Upper lobe of left lung (tissue), 6 donors: ENCODE measurements around the gene ZNF333. TPM values are rescaled to one million over a fixed set of nuclear protein-coding genes. Genes with fewer than 3 reads are reported as not detected.
A peak's percentile ranks its signal among the peaks of the same experiment; 100 is the strongest.
"Not testable (repeated sequence)": the region's sequence is repeated elsewhere in the genome, so short reads cannot be mapped to it uniquely, and the experiment has no call there.

Experiments used
- ATAC-seq, 2 donors: fragments of 200-7000 bp; cut with Tn5 transposase; one replicate each; pipeline ENCODE4 v1.9.1; 2022; ENCODE audit warnings: mild to moderate bottlenecking in 2 of 2, moderate library complexity in 2 of 2; ENCODE audit not compliant: low FRiP score in 2 of 2
- DNase-seq, 2 donors: peaks; one replicate each; pipeline ENCODE4 v3.0.0-alpha.2; 2019 to 2020
- H3K27ac ChIP-seq, 4 donors: fragments of 200-600 bp; sonication (generic); one replicate each; pipeline ENCODE4 v1.5.1; 2016 to 2019
- H3K27me3 ChIP-seq, 4 donors: fragments of 200-600 bp; sonication (generic); one replicate each; pipeline ENCODE4 v1.5.1; 2017 to 2019
- H3K36me3 ChIP-seq, 4 donors: fragments of 200-600 bp; sonication (generic); one replicate each; pipeline ENCODE4 v1.5.1; 2016 to 2019
- H3K4me1 ChIP-seq, 4 donors: fragments of 200-600 bp; sonication (generic); one replicate each; pipeline ENCODE4 v1.5.1; 2018 to 2019
- H3K4me3 ChIP-seq, 4 donors: fragments of 200-600 bp; sonication (generic); one replicate each; pipeline ENCODE4 v1.5.1; 2017 to 2019; ENCODE audit warnings: mild to moderate bottlenecking in 2 of 4, moderate library complexity in 1 of 4
- H3K9me3 ChIP-seq, 4 donors: fragments of 200-600 bp; sonication (generic); one replicate each; pipeline ENCODE4 v1.5.1; 2018 to 2019
- POLR2A ChIP-seq, 4 donors: fragments of 450-650 bp; IDR thresholded peaks; one replicate each; pipeline ENCODE4 v1.5.1; 2016 to 2017; ENCODE audit warnings: antibody characterized with exemption in 4 of 4, mild to moderate bottlenecking in 2 of 4
- POLR2AphosphoS5 ChIP-seq, 2 donors: sonication (generic); formaldehyde crosslinking; IDR thresholded peaks; one replicate each; pipeline ENCODE4 v1.5.1; 2017; ENCODE audit warnings: antibody characterized with exemption in 2 of 2
- WGBS, 2 donors: methylation state at CpG; one replicate each; pipeline ENCODE4 v1.1.5; 2017 to 2018; 5-methylcytosine and 5-hydroxymethylcytosine counted together
- total RNA-seq, 6 donors: library from RNA; depleted of rRNA in 4 of 6; stranded (reverse); fragments of >200 nt in 4 of 6; gene quantifications; one replicate each; pipeline versions ENCODE4 v1.1.0 to v1.2.1, GENCODE V29; 2016 to 2021
- TF ChIP-seq, protein P1 (sequence below), 6 experiments: fragments of 450-650 bp in 4 of 6; fragments of 200-600 bp in 2 of 6; sonication (generic) in 2 of 6; IDR thresholded peaks; one replicate each; pipeline ENCODE4 v1.5.1; 2016 to 2019; ENCODE audit warnings: antibody characterized with exemption in 6 of 6
- donor health status: DM: no; HTN: no; CAD: no; lungs with moderate emphysema.
- donor health status: DM: no; HTN: yes; CAD: no; lungs with severe emphysema.

Gene ZNF333
- total RNA-seq, 6 donors from 2014 or later = 16.1 to 35.6 (median 20.0) TPM

DNA sequence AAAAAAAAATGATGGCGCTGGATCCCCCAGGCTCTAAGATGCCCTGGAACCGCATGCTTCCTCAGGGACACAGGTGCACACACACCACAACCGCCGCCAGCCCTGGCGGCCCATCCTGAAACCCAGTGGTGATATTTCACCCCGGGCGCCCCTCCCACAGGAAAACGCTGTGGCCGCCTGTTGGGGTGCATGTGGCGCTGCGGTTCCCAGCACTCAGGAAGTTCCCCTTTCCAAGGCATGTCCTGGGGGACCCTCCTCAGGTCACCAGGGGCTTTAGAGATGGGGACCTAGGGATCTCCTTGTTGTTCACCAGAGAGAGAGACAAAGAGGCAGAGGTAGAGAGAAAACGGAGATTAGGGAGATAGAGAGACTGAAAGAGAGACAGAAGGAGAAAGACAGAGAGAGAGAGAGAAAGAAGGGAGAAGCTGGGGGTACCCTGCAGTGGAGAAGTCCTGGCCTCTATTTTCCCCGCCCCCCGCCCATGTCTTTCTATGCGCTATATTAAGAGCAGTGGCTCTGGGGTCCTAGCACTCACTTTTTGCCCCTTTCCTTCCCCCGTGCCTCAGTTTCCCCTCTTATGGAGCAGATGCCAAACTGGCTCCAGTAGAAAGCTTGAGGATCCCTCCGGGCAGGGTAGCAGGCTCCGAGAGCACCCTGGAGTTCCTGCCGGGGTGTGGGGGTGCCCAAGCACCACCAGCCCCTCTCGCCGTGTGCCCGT lies 86.2 kb downstream of the ZNF333 start:
- ATAC-seq (peak; percentile 5 to 49), DNase-seq (peak; percentile 71 to 72)
- Histone ChIP-seq H3K9me3 (no peaks in the 10 kb centered on the region), H3K4me3 (peak overlapping the region in 3 of 4 donors; percentile 40 to 52 (median 44)), H3K4me1 (peaks cover 0 to 15% (median 3%) of the 10 kb centered on the region in 4 donors), H3K27me3 (no peaks in the 10 kb centered on the region), H3K27ac (peak overlapping the region; percentile 44 to 77 (median 58)), H3K36me3 (peaks cover 0 to 6% (median 0%) of the 10 kb centered on the region in 4 donors)
- TF ChIP-seq, protein P1, sequence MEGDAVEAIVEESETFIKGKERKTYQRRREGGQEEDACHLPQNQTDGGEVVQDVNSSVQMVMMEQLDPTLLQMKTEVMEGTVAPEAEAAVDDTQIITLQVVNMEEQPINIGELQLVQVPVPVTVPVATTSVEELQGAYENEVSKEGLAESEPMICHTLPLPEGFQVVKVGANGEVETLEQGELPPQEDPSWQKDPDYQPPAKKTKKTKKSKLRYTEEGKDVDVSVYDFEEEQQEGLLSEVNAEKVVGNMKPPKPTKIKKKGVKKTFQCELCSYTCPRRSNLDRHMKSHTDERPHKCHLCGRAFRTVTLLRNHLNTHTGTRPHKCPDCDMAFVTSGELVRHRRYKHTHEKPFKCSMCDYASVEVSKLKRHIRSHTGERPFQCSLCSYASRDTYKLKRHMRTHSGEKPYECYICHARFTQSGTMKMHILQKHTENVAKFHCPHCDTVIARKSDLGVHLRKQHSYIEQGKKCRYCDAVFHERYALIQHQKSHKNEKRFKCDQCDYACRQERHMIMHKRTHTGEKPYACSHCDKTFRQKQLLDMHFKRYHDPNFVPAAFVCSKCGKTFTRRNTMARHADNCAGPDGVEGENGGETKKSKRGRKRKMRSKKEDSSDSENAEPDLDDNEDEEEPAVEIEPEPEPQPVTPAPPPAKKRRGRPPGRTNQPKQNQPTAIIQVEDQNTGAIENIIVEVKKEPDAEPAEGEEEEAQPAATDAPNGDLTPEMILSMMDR (IDR thresholded peaks at IDR 0.05) = no peak
- TF ChIP-seq POLR2AphosphoS5 (IDR thresholded peaks at IDR 0.05) = no peak
- WGBS, 2 donors = 7 to 8% methylated on average over 17 to 22 of the region's 22 CpGs

DNA sequence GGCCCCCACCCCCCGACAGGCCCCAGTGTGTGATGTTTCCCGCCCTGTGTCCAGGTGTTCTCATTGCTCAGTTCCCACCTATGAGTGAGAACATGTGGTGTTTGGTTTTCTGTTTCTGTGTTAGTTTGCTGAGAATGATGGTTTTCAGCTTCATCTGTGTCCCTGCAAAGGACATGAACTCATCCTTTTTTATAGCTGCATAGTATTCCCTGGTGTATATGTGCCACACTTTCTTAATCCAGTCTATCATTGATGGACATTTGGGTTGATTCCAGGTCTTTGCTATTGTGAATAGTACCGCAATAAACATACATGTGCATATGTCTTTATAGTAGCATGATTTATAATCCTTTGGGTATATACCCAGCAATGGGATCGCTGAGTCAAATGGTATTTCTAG lies 87.8 kb downstream of the ZNF333 start:
- ATAC-seq, H3K9me3 ChIP-seq, H3K27me3 ChIP-seq, H3K36me3 ChIP-seq, DNase-seq, H3K4me3 ChIP-seq, H3K27ac ChIP-seq: not testable (repeated sequence)
- H3K4me1 ChIP-seq = peaks cover 0 to 15% (median 3%) of the 10 kb centered on the region in 4 donors
- WGBS, 2 donors = 90 to 99% methylated on average over 4 of the region's 4 CpGs

DNA sequence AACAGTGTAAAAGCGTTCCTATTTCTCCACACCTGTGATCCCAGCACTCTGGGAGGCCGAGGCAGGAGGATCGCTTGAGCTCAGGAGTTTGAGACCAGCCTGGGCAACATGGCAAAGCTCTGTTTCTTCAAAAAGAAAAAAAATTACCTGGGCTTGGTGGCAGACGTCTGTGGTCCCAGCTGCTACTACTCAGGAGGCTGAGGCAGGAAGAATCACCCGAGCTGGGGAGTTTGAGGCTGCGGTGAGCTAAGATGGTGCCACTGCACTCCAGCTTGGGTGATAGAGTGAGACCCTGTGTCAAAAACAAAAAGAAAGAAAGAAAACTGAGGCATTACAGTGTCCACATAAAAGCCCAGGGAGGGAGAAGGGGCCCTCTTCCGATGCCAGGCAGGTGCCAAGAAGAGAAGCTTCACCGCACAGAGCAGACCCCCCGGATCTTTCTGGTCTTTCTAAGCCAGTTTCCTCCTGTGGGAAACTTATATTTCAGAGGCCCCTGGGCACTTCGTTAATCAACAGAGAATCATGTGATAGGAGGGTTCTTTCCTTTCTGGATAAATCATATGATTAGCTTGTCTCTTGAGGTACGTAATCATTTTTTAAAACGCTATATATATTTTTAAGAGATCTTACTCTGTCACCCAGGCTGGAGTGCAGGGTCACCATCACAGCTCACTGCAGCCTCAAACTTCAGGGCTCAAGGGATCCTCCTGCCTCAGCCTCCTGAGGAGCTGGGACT lies 88.4 kb downstream of the ZNF333 start, which contains the start of gene ADGRE2:
Gene ADGRE2 (minus strand): TSS at position 451 of the 736 bp plus-strand sequence. CDS start 1,804 bp downstream, outside the sequence.
- not testable (repeated sequence) for H3K27ac ChIP-seq, H3K4me3 ChIP-seq, ATAC-seq, H3K36me3 ChIP-seq, DNase-seq, H3K27me3 ChIP-seq, H3K9me3 ChIP-seq
- 57 to 60% methylated on average over 12 of the region's 12 CpGs for WGBS, 2 donors
- peaks cover 0 to 15% (median 3%) of the 10 kb centered on the region in 4 donors for H3K4me1 ChIP-seq

DNA sequence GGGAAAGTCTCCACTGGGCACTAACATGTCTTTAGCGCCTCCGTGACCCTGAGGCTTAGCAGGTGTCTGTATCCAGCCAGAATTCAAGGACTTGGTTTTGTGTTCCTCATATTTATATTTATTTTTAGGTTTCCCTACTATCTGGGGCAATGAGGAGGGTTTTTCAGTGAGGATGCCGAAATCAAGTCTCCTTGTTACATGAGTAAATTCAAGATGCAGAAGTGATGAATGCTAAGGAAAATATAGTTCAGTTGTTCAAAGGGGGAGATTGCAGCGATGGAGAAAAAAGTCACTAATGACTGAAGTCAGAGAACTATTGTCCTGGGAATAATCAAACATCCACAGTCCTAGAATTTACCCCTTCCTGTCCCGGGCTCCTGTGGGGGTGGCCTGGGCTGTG lies 89.3 kb downstream of the ZNF333 start:
- H3K27me3 ChIP-seq = no peaks in the 10 kb centered on the region
- no peak for ATAC-seq
- peaks cover 0 to 15% (median 3%) of the 10 kb centered on the region in 4 donors for H3K4me1 ChIP-seq
- H3K27ac ChIP-seq = no peak overlapping the region
- WGBS, 2 donors = 53 to 54% methylated on average over 5 of the region's 5 CpGs
- no peaks in the 10 kb centered on the region for H3K9me3 ChIP-seq
- TF ChIP-seq POLR2AphosphoS5 (IDR thresholded peaks at IDR 0.05) (no peak), POLR2A (IDR thresholded peaks at IDR 0.05) (no peak)
- H3K4me3 ChIP-seq = no peak overlapping the region
- DNase-seq = no peak
- no peaks in the 10 kb centered on the region for H3K36me3 ChIP-seq

DNA sequence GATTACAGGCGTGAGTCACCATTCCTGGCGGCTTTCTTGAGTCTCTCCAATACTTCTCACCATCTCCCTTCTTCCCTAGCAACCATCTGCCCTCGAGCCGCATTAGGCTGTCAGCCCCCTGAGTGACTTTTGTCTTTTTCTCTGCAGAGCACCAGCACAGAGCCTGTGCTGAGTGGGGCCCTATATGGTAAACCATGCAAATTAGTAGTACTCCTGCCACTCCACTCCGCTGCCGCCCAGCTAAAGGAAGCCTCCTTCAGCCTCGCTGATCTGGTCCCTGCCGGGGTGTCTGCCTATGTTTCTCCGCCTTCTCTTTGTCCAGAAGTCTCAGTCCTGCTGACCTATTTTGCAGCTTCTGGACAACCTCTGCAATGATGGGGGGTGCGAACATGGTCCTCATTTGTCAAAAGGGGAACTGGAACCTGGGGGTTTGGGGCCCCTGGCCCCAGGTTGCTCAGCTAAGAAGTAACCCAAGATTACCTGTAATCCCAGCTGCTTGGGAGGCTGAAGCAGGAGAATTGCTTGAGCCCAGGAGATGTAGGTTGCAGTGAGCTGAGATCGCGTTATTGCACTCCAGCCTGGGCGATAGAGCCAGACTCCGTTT lies 90.9 kb downstream of the ZNF333 start:
- H3K4me1 ChIP-seq = peaks cover 0 to 14% (median 3%) of the 10 kb centered on the region in 4 donors
- H3K27ac ChIP-seq, H3K4me3 ChIP-seq, DNase-seq, H3K36me3 ChIP-seq, ATAC-seq, H3K9me3 ChIP-seq, H3K27me3 ChIP-seq: not testable (repeated sequence)
- WGBS, 2 donors = 76 to 81% methylated on average over 14 of the region's 14 CpGs

DNA sequence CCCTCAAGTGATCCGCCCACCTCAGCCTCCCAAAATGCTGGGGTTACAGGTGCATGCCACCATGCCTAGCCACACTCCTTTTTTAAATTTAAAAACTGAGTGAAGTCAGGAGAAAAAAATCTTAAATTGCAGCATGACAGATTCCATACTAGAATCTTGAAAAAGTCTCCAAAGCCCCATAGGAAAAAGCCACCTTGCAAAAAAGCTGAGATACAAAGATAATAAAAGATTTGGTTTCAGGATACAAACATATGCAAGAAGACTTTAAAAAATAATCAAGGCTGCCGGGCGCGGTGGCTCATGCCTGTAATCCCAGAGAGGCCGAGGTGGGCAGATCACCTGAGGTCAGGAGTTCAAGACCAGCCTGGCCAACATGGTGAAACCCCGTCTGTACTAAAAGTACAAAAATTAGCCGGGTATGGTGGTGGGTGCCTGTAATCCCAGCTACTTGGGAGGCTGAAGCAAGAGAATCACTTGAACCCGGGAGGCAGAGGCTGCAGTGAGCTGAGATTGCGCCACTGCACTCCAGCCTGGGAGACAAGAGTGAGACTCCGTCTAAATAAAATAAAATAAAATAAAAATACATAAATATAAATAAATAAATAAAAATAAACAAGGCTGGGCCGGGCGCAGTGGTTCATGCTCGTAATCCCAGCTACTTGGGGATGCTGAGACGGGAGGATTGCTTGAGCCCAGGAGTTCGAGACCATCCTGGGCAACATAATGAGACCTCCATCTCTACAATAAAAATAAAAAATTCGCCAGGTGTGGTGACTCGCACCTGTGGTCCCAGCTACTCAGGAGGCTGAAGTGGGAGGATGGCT lies 92.1 kb downstream of the ZNF333 start:
- not testable (repeated sequence) for DNase-seq, H3K36me3 ChIP-seq, ATAC-seq, H3K27ac ChIP-seq, H3K27me3 ChIP-seq, H3K9me3 ChIP-seq, H3K4me3 ChIP-seq
- WGBS, 2 donors = 83 to 90% methylated on average over 17 of the region's 17 CpGs
- peaks cover 0 to 10% (median 5%) of the 10 kb centered on the region in 4 donors for H3K4me1 ChIP-seq
